Neural cell (in vitro differentiated cells): Measurements from ENCODE around the gene HUWE1. TPM values are rescaled to one million over a fixed set of nuclear protein-coding genes. Genes with fewer than 3 reads are reported as not detected.

Experiments
- H2AFZ ChIP-seq: fragments of 200-600, 300-800 bp; sonication (generic), shearing (Covaris generic); 2 replicates; pipeline ENCODE4 v1.6.0; 2014; ENCODE audit warnings: low read depth, mild to moderate bottlenecking, antibody characterized with exemption, low read length, moderate library complexity
- H3F3A ChIP-seq: fragments of 200-600 bp; shearing (Covaris generic); 2 replicates; pipeline ENCODE4 v1.6.1; 2016; ENCODE audit warnings: mild to moderate bottlenecking, moderate library complexity, mixed read lengths, antibody characterized with exemption, low read length; ENCODE audit not compliant: insufficient read depth, poor library complexity, severe bottlenecking
- H3K27ac ChIP-seq: fragments of 200-600, 300-800 bp; sonication (generic), shearing (Covaris generic); 2 replicates; pipeline ENCODE4 v1.5.1; 2014; ENCODE audit warnings: mild to moderate bottlenecking, low read length, moderate library complexity
- H3K27me3 ChIP-seq: fragments of 300-800, 200-600 bp; sonication (generic), shearing (Covaris generic); 2 replicates; pipeline ENCODE4 v1.6.0; 2014; ENCODE audit warnings: mild to moderate bottlenecking, low read depth, low read length, moderate library complexity; ENCODE audit not compliant: insufficient read depth
- H3K36me3 ChIP-seq: fragments of 300-800, 200-600 bp; sonication (generic), shearing (Covaris generic); 2 replicates; pipeline ENCODE4 v1.5.1; 2014; ENCODE audit warnings: mild to moderate bottlenecking, antibody characterized with exemption, low read length, moderate library complexity; ENCODE audit not compliant: insufficient read depth
- H3K4me2 ChIP-seq: fragments of 300-800, 200-600 bp; sonication (generic), shearing (Covaris generic); 2 replicates; pipeline ENCODE4 v1.6.0; 2014; ENCODE audit warnings: mild to moderate bottlenecking, low read length
- H3K4me3 ChIP-seq: fragments of 300-800, 200-600 bp; sonication (generic), shearing (Covaris generic); 2 replicates; pipeline ENCODE4 v1.5.1; 2014; ENCODE audit warnings: mild to moderate bottlenecking, low read length, moderate library complexity
- H3K79me2 ChIP-seq: fragments of 200-600 bp; shearing (Covaris generic); replicated peaks from 2 replicates; pipeline ENCODE4 v1.6.0; 2014; ENCODE audit warnings: mild to moderate bottlenecking, low read length, moderate library complexity; ENCODE audit not compliant: insufficient read depth
- H3K9ac ChIP-seq: fragments of 300-800, 200-600 bp; sonication (generic), shearing (Covaris generic); 2 replicates; pipeline ENCODE4 v1.6.1; 2016; ENCODE audit warnings: mild to moderate bottlenecking, low read length, mixed read lengths
- H3K9me2 ChIP-seq: fragments of 200-600 bp; shearing (Covaris generic); 2 replicates; pipeline ENCODE4 v1.6.1; 2016; ENCODE audit warnings: mild to moderate bottlenecking, low read length, mixed read lengths; ENCODE audit not compliant: insufficient read depth
- H3K9me3 ChIP-seq: fragments of 200-600, 300-800 bp; sonication (generic), shearing (Covaris generic); 2 replicates; pipeline ENCODE4 v1.6.1; 2016; ENCODE audit warnings: mild to moderate bottlenecking, mixed run types, low read length, moderate library complexity, mixed read lengths
- H4K20me1 ChIP-seq: fragments of 200-600 bp; shearing (Covaris generic); 2 replicates; pipeline ENCODE4 v1.6.1; 2016; ENCODE audit warnings: mild to moderate bottlenecking, mixed run types; ENCODE audit not compliant: insufficient read depth
- EP300 ChIP-seq: fragments of 450-650 bp; conservative IDR thresholded peaks from 2 replicates; pipeline ENCODE4 v1.6.1; 2014; ENCODE audit warnings: antibody characterized with exemption, mild to moderate bottlenecking, moderate library complexity; ENCODE audit not compliant: poor library complexity, severe bottlenecking
- EZH2 ChIP-seq: fragments of 200-600, 300-800 bp; shearing (Covaris generic), sonication (generic); IDR thresholded peaks from 2 replicates; pipeline ENCODE4 v1.6.1; 2014; ENCODE audit warnings: antibody characterized with exemption, low read length, borderline replicate concordance, mild to moderate bottlenecking; ENCODE audit not compliant: insufficient read depth, poor library complexity, severe bottlenecking
- MXI1 ChIP-seq: fragments of 450-650 bp; conservative IDR thresholded peaks from 2 replicates; pipeline ENCODE4 v1.6.1; 2014; ENCODE audit warnings: antibody characterized with exemption, mild to moderate bottlenecking; ENCODE audit not compliant: poor library complexity, severe bottlenecking
- POLR2AphosphoS5 ChIP-seq: IDR thresholded peaks from 2 replicates; pipeline ENCODE4 v1.6.1; 2012
- RAD21 ChIP-seq: fragments of 450-650 bp; conservative IDR thresholded peaks from 2 replicates; pipeline ENCODE4 v1.6.1; 2014; ENCODE audit warnings: antibody characterized with exemption, mild to moderate bottlenecking, moderate library complexity
- SMC3 ChIP-seq: fragments of 450-650 bp; conservative IDR thresholded peaks from 2 replicates; pipeline ENCODE4 v1.6.1; 2014; ENCODE audit warnings: antibody characterized with exemption, mild to moderate bottlenecking, moderate library complexity; ENCODE audit not compliant: poor library complexity
- TAF1 ChIP-seq: IDR thresholded peaks from 2 replicates; pipeline ENCODE4 v1.6.1; 2012; ENCODE audit warnings: low read depth
- polyA plus RNA-seq: library from polyadenylated mRNA; depleted of rRNA; stranded (reverse); fragments of >200 nt; gene quantifications from 2 replicates; pipeline ENCODE4 v1.2.3, GENCODE V29; 2014
- TF ChIP-seq, protein P1 (sequence below): fragments of 450-650 bp; IDR thresholded peaks from 2 replicates; pipeline ENCODE4 v1.5.1; 2014; ENCODE audit warnings: antibody characterized with exemption, mild to moderate bottlenecking, moderate library complexity; ENCODE audit not compliant: poor library complexity, severe bottlenecking
- TF ChIP-seq, protein P2 (sequence below): IDR thresholded peaks from 2 replicates; pipeline ENCODE4 v1.6.1; 2012; ENCODE audit warnings: borderline replicate concordance

The HUWE1 gene
- polyA plus RNA-seq, 1 donor from 2014 or later: 25.0 TPM

DNA sequence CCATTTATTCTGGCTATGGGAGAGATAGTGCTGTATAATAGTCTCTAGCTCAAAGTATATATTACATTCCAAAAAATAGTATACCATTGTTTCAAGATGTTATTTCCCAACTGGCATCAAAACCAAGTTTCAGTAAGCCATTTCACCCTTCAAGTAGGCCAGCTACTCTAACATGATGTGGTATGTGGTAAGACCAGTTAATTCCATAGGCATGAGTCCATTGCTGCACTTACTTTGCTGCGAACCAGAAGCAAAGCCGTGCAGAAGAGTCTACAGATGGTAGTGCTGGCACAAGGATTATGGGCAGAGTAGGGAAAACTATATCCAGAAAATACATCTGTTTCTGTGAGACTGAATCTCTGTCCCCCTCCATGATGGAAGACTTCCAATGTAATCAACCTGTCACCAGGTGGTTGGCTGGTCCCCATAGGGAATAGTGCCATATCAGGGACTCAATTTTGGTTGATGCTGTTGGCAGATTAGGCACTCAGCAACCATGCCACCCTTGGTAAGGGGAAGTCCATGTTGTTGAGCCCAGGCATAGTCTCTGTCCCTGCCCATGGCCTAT is 202.6 kb downstream of the HUWE1 start:
- H2AFZ ChIP-seq: no peak overlapping the region
- no peaks in the 10 kb centered on the region for H3K9me3 ChIP-seq
- no peaks in the 10 kb centered on the region for H3K79me2 ChIP-seq
- no peaks in the 10 kb centered on the region for H4K20me1 ChIP-seq
- no peaks in the 10 kb centered on the region for H3F3A ChIP-seq
- TF ChIP-seq MXI1: no peak
- no peak for TF ChIP-seq RAD21
- TF ChIP-seq EP300: no peak
- TF ChIP-seq TAF1: no peak
- TF ChIP-seq, protein P1, sequence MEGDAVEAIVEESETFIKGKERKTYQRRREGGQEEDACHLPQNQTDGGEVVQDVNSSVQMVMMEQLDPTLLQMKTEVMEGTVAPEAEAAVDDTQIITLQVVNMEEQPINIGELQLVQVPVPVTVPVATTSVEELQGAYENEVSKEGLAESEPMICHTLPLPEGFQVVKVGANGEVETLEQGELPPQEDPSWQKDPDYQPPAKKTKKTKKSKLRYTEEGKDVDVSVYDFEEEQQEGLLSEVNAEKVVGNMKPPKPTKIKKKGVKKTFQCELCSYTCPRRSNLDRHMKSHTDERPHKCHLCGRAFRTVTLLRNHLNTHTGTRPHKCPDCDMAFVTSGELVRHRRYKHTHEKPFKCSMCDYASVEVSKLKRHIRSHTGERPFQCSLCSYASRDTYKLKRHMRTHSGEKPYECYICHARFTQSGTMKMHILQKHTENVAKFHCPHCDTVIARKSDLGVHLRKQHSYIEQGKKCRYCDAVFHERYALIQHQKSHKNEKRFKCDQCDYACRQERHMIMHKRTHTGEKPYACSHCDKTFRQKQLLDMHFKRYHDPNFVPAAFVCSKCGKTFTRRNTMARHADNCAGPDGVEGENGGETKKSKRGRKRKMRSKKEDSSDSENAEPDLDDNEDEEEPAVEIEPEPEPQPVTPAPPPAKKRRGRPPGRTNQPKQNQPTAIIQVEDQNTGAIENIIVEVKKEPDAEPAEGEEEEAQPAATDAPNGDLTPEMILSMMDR: no peak
- no peak for TF ChIP-seq POLR2AphosphoS5
- TF ChIP-seq SMC3: no peak
- TF ChIP-seq, protein P2, sequence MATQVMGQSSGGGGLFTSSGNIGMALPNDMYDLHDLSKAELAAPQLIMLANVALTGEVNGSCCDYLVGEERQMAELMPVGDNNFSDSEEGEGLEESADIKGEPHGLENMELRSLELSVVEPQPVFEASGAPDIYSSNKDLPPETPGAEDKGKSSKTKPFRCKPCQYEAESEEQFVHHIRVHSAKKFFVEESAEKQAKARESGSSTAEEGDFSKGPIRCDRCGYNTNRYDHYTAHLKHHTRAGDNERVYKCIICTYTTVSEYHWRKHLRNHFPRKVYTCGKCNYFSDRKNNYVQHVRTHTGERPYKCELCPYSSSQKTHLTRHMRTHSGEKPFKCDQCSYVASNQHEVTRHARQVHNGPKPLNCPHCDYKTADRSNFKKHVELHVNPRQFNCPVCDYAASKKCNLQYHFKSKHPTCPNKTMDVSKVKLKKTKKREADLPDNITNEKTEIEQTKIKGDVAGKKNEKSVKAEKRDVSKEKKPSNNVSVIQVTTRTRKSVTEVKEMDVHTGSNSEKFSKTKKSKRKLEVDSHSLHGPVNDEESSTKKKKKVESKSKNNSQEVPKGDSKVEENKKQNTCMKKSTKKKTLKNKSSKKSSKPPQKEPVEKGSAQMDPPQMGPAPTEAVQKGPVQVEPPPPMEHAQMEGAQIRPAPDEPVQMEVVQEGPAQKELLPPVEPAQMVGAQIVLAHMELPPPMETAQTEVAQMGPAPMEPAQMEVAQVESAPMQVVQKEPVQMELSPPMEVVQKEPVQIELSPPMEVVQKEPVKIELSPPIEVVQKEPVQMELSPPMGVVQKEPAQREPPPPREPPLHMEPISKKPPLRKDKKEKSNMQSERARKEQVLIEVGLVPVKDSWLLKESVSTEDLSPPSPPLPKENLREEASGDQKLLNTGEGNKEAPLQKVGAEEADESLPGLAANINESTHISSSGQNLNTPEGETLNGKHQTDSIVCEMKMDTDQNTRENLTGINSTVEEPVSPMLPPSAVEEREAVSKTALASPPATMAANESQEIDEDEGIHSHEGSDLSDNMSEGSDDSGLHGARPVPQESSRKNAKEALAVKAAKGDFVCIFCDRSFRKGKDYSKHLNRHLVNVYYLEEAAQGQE: no peak
- TF ChIP-seq EZH2: no peak
- H3K9ac ChIP-seq: no peak overlapping the region
- H3K27ac ChIP-seq: no peak overlapping the region
- H3K4me3 ChIP-seq: no peak overlapping the region
- no peaks in the 10 kb centered on the region for H3K9me2 ChIP-seq
- no peaks in the 10 kb centered on the region for H3K36me3 ChIP-seq
- H3K27me3 ChIP-seq: no peaks in the 10 kb centered on the region
- H3K4me2 ChIP-seq: no peak overlapping the region

DNA sequence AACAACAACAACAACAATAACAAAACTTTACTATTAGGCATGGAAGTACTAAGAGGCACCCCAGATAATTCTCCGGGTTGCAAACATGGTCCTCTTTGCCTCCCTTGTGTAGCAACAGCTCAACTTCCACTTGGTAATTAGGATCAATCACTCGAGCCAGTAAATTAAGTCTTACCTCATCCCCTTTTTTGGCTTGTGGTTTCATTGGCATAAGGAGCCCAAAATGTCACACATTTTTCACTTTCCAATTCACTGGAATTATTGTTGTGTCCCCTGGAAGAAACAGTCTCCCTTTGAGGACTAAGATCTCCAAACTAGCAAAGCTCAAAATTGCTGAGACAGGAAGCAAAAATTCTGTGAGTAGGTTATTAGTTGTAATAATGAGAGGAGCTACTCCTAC is 203.1 kb downstream of the HUWE1 start:
- H3K4me3 ChIP-seq: no peak overlapping the region
- H3K9me2 ChIP-seq: no peaks in the 10 kb centered on the region
- TF ChIP-seq RAD21 (no peak), POLR2AphosphoS5 (no peak), EP300 (no peak), MXI1 (no peak), SMC3 (no peak), TAF1 (no peak), EZH2 (no peak)
- TF ChIP-seq, protein P1: no peak
- TF ChIP-seq, protein P2: no peak
- no peak overlapping the region for H3K9ac ChIP-seq
- H3K27ac ChIP-seq: no peak overlapping the region
- H3K9me3 ChIP-seq: no peaks in the 10 kb centered on the region
- H3K27me3 ChIP-seq: no peaks in the 10 kb centered on the region
- H3F3A ChIP-seq: no peaks in the 10 kb centered on the region
- no peaks in the 10 kb centered on the region for H4K20me1 ChIP-seq
- H3K79me2 ChIP-seq: no peaks in the 10 kb centered on the region
- H2AFZ ChIP-seq: no peak overlapping the region
- H3K4me2 ChIP-seq: no peak overlapping the region
- no peaks in the 10 kb centered on the region for H3K36me3 ChIP-seq
